ENCODE results near the gene KCNC1.

GRCh38 chr11:17803754-17804334 lies 69.3 kb downstream of the KCNC1 start:
- TF ChIP-seq CTCF (conservative IDR thresholded peaks at IDR 0.05; ENCODE audit: low read length) (no peak), EZH2phosphoT487 (IDR thresholded peaks at IDR 0.05; ENCODE audit: borderline replicate concordance) (no peak)

Data from Loucy (cell line).